Measurements from ENCODE around the gene TPP1.
A peak's percentile ranks its signal among the peaks of the same experiment; 100 is the strongest.

TPP1 gene

DNA sequence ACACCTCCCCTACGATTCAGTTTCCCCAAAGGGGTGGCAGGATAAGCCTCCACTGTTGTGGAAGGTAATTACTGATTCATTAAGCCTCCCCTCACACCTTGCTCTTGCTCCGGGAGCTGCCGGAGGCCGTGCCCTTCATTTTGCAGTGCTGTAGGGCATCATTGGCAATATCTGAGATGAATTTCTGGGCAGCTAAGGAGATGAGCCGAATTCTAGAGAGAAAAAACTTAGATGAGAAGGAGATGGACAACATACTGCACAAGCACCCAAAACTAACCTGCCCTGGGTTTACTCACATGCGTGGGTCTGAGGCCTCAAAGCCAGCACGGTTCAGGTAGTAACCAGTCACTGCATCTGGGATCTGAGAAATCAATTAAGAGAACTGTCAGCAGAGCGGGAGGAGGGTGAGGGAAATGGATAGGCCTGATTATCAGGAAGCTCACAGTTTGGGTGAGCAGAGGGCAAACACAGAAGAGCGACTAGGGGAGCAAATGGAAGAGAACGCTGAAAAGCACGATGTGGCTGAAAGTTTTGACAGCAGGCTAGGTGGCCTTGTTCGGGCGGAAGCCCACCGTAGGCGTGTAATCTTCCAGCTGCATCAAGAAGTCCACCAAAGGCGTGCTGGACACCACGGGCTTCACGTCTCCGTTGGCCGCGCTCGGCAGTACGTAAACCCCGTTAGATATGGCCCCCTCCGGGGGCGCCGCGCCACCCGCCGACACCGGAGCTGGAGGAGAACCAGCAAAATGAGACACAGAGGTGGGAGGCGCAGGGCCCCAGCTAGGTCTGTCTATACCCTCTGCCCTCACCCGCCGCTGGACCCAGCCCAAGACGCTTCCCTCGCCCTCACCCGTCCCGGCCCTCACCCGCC is 7.9 kb downstream of the TPP1 start:
- DNase-seq (ENCODE audit: low spot score), result no peak

DNA sequence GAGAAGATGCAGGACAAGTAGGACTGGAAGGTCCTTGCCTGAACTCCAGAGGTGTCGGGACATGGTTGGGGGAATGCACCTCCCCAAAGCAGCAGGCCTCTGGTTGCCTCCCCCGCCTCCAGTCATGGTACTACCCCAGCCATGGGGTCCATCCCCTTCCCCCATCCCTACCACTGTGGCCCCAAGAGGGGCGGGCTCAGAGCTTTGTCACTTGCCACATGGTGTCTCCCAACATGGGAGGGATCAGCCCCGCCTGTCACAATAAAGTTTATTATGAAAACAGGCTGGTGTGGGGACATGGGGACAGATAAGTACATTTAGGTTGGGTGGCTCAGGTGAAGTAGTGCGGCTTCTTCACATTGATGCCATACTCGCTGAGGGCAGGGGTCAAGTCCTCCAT is 8.6 kb downstream of the TPP1 start:
- no peak for DNase-seq (ENCODE audit: low spot score)

DNA sequence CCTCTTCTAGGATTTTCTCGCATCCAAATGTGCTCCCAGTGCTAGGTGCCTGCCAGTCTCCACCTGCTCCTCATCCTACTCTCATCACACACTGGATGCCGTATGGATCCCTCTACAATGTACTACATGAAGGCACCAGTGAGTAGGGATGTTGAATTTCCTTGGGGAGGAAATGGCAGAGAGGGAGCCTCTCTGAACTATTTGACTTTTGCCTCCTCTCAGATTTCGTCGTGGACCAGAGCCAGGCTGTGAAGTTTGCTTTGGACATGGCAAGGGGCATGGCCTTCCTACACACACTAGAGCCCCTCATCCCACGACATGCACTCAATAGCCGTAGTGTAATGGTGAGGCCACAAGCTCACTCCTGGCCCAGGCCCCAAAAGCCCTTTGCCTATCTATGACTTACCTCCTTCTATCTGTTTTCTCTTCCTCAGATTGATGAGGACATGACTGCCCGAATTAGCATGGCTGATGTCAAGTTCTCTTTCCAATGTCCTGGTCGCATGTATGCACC is 9.7 kb downstream of the TPP1 start:
- DNase-seq (ENCODE audit: low spot score), result no peak

DNA sequence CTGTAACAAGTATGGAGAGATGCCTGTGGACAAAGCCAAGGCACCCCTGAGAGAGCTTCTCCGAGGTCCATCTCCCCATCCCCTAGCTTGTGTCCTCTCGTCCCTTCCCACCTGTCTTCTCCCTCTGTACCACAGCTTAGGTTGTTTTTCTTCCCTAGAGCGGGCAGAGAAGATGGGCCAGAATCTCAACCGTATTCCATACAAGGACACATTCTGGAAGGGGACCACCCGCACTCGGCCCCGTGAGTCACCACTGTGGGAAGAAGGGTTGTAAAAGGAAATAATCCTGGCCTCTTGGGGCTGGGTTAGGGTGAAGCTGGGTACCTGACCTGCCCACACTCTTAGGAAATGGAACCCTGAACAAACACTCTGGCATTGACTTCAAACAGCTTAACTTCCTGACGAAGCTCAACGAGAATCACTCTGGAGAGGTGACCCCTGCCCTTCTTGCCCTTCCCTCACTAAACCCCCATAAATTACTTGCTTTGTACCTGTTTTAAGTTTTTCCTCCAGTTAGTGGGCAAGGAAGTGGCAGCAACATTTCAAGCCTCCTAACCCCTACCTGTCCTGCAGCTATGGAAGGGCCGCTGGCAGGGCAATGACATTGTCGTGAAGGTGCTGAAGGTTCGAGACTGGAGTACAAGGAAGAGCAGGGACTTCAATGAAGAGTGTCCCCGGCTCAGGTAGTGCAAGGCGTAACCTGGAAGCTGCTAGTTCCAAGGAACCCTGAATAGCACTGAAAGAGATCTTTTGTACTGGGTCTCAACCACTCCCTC is 10.3 kb downstream of the TPP1 start:
- no peak for DNase-seq (ENCODE audit: low spot score)

DNA sequence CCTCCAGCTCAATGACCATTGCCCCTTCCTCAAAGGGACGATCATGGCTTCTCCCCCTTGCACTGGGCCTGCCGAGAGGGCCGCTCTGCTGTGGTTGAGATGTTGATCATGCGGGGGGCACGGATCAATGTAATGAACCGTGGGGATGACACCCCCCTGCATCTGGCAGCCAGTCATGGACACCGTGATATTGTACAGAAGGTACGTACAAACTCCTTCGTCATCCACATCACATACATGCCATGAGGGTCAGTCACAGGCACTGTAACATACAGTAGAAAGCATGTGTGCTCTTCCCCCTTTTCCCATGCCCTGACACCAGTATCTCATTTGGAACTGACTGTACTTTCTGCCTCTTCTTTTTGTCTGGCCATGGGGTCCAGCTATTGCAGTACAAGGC is 11.2 kb downstream of the TPP1 start:
- DNase-seq (ENCODE audit: low spot score), result no peak

DNA sequence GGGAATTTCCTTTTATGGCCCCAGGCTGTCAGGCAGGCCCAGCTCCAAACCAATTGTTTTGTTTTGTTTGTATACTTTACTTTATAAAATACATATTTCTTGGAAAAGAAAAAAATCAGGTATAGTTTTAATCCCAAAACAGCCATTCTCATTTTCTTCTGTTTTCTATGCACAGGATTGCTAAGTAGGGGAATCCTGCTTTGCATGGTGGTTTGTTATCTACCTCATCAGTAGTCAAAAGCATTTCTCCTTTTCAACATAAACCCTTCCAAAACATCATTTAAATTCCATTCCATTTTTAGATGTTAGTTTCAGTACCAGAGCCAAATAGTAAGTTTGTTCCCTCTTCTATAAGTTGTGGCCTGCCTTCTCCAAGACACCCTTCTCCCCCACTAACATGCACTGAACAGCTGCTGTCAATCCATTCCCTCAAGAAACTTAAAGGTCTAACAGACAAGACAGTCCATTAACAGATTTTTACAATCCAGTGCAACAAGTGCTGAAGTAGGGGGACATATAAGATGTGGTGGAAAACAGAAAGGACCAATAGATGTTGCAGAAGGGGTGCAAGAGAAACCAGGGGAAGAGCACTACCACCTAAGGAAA is 11.9 kb downstream of the TPP1 start:
- DNase-seq (ENCODE audit: low spot score), result no peak

DNA sequence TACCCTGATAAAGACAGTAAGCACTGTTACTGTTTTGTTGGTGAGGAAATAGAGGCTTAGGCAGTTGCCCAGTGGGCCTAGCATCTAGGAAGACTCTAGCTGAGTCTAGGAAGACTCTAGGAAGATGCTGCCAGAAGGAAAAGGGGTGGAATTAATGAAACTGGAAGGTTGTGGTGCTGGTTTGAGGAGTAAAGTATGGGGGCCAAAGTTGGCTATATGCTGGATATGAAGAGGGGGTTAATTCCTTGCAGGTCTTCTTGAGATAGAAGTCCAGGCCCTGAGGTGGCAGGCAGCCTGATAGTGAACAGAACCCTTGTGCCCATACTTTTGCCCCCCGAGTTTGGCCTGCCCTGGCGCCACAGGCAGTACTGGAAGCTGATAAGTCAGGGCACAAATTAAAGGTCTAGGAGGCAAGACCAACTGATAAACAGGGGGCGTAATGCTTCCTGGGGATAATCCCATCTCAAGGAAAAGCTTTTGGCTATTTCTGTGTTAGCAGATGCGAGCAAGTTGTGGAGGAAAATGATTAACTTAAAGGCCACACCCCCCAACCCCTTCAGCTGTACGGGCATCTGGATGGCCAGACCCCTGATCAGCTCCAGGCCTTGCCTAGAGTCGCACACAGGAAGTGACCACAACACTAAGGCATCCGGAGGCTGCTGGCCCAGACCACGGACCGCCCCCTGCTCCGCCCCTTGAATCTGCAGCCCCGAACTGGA is 12.6 kb downstream of the TPP1 start:
- peak; percentile 93 for DNase-seq (ENCODE audit: low spot score)

DNA sequence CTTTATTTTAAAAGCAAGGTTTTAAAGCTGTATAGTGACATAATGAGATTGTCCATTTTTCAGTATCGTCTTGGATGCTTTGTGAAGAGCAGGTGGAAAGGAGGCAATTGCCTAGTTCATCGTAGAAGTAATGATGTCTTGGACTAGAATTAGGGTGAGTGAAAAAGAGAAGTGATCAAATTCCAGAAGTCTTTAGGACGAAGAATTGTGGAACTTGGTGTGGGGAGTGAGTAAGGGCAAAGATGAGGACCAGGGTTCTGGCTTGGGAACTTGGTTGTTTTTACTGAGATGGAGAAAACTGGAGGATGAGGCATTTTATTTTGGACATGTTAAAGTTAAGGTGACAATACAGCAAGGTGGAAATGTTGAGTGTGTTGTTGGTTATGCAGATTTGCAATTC is 14.4 kb downstream of the TPP1 start:
- DNase-seq (ENCODE audit: low spot score), result no peak

DNA sequence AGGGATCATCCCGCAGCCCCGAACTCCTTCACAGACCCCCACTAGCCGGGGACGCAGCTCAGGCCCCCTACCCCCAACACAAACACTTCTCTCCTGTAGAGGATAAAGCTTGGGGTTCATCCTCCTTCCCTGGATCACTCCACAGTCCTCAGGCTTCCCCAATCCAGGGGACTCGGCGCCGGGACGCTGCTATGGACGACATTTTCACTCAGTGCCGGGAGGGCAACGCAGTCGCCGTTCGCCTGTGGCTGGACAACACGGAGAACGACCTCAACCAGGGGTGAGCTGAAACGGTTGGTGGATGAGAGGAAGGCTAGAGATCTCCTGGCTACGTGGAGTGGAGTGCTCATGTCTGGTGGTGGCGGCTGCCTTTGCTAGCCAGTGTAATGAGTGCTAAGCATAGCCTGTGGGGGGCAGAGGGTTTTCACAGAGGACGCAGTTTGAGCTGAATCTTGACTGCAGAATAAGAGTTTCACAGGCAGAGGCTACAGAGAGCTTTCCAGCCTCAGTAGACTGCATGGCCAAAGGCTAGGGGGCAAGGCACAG is 15.1 kb downstream of the TPP1 start:
- DNase-seq (ENCODE audit: low spot score), result peak; percentile 77

DNA sequence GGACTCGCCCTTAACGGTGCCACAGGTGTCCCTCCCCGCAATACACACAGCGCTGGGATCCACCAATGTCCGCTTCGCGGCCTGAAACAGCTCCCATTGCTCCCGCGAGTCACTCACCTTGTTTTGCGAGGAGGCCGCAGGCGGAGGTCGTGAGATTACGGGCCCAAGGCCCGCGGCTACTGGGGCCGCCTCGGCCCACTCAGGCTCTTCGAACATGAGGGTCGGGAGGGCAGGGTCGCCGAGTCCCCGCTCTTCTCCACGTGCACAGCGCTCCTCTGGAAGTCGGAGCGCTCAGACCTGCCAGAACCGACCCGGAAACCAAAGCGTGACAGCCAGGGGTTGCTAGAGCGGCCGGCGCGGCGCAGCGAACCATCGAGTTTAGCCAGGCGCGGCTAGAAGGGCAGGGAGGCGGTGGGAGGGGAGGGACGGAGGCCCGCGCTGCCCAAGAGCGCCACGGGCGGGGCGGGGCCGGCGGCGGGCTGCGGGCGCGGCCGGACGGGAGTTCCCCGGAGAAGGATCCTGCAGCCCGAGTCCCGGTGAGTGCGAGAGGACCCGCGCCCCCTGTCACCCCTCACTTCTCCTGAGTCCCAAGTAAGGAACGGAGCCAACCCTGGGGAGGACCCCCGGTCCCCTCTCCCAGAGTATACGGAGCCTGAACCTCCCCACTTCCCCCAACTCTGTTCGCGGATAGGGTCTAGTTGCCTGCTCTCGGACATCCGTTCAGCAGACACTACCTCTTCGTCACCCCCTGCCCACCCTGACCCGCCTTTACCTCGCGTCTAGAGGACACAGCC is 15.7 kb downstream of the TPP1 start, which contains the start of the genes ILK and RRP8:
Gene ILK (plus strand): TSS at position 488 of the 794 bp plus-strand sequence. CDS start 498 bp downstream, outside the sequence.
Gene RRP8 (minus strand): TSS at position 330 of the 794 bp plus-strand sequence. CDS start 114 bp downstream, at position 216.
- DNase-seq (ENCODE audit: low spot score), result peak; percentile 95

DNA sequence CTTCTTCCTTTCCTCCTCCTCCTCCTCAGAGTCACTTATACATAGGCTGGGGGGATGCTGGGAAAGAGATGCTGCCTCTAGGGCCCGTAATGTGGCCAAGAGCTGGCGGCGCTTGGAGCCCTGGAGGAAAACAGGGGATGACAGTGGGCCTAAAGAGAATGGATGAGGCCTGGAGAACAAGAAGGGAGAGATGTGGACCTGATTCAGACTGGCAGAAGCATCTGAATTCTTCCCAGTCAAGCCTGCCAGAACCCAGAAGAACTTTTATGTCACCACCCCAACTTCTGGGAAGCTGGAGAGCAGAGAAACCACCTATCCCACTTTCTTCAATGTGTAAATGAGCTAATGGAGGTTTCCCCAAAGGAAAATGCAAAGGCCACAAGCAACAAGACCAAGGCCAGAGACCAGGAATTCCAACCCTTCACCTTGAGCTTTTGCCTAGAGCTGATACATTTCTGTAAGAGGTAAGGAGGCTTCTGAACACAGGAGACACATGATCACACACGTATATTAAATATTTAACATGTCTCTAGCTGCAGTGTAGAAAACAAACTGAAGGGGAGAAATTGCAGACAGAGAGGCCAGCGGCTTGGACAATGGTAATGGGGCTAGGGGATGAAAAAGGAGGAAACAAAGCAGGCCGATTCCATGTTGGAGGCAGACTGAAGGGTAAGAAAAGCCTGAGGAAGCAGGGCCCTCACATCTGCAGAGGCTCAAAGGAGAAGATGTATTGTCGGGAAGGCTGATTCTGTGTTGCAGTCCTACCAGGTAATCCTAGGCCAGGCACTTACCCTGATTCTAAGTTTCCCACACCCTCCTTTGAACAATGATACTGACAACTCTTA is 16.9 kb downstream of the TPP1 start:
- DNase-seq (ENCODE audit: low spot score), result no peak

DNA sequence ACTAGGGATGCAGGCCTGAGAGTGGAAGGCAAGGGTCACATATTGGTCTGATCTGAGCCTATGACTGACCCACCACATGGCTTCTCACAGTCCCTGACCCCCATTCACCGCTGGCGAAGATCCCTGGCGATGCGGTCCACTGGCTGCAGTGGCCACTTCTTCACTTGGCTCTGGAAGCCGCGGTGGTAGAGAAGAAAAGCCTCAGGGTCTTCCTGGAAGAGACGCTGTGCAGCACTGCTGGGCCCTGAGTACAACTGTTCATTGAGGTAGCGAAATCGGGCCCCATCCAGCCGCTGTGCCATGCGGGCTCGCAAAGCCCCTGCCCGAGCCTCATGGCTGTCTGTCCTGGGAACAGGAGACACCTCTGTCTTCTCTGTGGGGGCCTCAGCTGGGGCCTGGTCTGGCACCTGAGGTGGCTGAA is 18.2 kb downstream of the TPP1 start:
- DNase-seq (ENCODE audit: low spot score), result no peak

DNA sequence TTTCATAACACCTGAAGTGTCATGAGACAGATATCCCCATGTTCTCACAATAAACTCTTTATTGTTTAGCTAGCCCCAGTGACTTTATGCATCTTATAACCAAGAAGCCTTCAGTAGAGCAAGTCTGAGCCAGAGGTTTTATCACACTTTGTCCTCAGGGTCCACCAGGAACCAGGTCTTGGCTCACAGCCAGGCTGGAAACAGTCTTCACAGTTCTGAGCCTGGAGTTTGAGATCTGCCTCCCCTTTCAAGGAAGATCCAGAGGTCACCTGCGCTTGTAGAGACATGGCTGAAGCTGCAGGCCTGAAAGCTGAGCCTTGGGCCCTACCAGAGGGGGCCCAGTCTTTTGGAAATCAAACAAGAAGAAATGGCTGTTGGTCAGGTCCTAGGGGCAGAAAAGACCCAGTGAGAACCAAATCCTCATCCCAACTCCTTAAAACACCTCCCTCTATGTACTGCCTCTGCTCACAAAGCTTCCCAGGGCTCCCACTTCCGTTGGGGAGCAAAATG is 19.3 kb downstream of the TPP1 start:
- no peak for DNase-seq (ENCODE audit: low spot score)

DNA sequence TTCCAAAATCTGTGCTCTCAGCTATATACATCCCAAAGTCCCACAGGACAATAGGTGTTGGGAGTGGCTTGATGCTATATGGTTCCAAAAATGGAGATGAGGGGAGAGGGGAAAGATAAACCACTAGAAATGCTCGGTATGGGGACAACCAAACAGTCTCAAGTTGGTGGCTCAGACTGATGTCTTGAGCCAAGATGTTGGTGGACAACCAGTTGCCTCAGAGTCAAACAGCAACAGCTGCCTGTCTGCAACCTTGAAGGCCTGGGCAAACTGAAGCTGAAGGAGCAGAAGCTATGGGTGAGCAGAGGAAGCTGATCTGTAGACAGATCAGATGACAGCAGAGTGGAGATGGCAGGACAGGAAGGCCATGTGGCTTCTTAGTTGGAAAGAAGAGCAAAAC is 19.8 kb downstream of the TPP1 start:
- DNase-seq (ENCODE audit: low spot score), result no peak

DNA sequence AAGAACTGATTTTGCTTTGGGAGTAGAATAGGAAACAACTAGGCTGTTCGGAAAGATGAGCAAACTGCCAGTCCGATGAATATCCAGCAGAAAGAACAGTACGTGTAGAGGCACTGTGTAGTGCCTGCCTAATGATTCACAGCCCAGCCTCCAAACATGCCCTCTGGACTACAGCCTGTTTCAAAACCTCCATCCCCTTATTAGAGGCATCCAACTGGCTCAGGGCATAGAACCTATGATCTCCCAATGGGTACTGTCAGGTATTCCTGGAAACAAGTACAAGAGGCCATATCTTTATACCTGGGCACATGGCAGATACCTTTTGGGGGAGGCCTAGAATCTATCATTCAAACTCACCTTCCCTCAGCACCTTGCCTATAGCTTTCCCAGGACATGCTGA is 20.7 kb downstream of the TPP1 start:
- no peak for DNase-seq (ENCODE audit: low spot score)

DNA sequence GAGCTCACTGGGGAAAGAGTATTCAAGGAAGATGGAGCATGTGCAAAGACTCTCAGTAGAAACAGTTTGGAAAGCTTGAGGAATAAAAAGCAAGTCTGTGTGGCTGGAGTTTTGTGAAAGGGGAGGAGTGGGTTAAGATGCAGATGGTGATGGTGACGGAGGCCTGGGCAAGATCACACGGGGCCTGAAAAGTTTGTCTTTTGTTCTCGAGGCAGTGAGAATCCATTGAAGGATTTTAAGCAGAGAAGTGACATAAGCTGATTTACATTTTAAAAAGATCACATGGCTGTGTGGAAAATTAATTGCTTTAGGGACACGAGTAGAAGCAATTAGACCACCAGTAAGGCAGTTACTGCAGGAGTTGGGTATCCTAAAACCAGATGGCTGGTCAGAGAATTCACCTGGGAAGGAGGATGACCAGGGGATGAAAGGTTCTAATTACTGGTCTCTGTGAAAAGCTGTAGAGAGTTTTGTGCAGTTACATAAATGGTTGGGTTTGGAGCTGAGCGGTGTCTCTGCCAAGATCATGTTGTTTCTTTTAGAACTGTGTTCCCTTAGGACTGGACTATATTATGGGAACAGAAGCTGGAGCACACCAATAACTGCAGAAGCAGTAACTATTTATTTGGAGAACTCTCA is 22.9 kb downstream of the TPP1 start:
- DNase-seq (ENCODE audit: low spot score), result no peak

DNA sequence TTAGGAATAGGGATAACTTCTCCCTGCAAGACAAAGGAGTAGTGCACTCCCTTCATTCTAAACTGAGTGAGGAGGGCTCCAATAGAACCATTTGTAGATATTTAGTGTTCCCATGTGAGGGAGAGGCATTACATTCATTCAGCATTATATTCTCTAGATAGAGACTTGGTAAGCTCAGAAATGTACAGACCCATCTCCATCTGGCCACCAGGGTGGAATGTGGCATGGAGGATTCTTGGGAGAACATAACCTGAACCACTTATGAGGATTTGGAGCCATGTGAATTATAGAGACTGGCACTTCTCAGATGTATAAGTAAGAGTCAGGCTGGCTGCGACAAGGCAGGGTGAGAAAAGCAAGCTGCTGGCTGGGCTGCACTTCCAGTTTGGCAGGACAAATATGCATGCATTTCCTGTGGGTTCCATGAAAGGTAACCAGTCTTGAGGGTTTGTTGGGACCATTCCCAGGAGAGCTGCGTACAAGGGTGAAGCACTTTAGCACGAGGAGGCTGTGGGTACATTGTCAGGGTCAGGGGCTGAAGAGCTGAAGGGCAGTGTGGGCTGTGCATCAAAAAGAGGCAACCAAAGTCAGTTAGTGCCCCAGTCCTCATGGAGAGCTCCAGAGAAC is 25.0 kb downstream of the TPP1 start:
- no peak for DNase-seq (ENCODE audit: low spot score)

DNA sequence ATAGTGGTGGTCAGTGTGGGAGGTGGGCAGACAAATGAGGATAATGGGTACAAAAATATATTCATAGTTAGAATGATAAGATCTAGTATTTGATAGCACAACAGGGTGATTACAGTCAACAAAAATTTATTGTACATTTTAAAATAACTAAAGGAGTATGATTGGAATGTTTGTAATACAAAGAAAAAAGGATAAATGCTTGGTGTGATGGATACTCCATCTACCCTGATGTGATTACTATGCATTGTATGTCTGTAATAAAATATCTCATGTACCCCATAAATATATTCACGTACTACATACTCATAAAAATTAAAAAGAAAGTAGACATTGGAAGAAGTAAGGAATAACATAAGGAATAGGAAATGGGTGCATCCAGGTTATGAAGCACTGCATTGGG is 31.2 kb downstream of the TPP1 start:
- DNase-seq (ENCODE audit: low spot score), result no peak
